Measurements from ENCODE around the gene PAF1.

DNA sequence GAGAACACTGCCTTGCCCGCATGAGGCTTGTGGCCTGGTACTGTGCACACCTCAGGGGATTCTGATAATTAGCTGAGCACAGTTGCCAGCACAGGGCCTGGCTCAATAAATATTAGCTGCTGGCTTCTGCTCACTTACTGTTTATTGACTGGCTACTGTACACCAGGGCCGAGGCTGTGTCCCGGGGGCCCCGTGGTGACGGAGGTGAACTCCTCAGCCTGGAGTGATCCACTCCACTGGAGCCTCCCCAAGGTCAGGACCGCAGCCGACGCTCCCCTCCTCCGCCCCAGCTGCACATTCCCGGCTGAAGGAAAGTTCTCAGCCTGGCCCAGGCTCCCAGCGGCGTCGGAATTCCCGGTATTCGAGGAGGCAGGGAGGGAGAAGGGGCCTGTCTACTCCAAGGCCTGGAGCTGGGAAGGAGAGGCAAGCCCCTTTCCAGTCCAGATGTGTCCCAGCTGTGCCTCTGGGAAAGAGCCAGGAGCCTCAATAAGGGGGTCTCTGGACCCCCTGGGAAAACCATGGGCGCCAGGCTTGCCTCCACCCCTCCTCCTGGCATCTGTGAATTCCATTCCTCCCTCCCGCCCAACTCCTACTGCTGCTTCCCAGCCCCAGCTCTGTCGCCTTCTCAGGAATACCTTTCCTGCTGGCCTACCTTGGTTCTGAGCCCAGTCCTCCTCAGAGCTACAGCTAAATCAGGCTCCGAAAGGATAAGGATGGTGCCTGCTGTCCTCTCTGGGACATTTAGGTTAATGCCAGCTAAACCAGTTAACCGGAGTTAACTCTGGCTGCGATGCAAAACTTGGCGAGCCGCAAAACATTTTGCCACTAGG is 37.6 kb upstream of the PAF1 start:
- no peak for TF ChIP-seq CTCF (IDR thresholded peaks at IDR 0.05)
- TF ChIP-seq POLR2A (IDR thresholded peaks at IDR 0.05): no peak

Data from adrenal gland (tissue), 5 donors.